Effector memory CD8-positive, alpha-beta T cell (primary cell): ENCODE measurements around the gene CCL15.

Experiments
- ATAC-seq: fragments of 150-1000 bp; cut with Tn5 transposase; replicated peaks from 2 replicates; pipeline ENCODE4 v1.10.0; 2021; ENCODE audit warnings: mild to moderate bottlenecking, moderate library complexity
- DNase-seq, 3 experiments: peaks; one replicate each; pipeline ENCODE4 v3.0.0; 2021
- H3K27ac Mint-ChIP-seq, 2 donors: one replicate each; pipeline ENCODE4 v1.8.0; 2022; ENCODE audit warnings: mild to moderate bottlenecking in 2 of 2, mixed read lengths in 2 of 2, moderate library complexity in 2 of 2
- H3K27me3 Mint-ChIP-seq, 2 donors: one replicate each; pipeline ENCODE4 v1.8.0; 2022; ENCODE audit warnings: mixed read lengths in 2 of 2
- H3K36me3 Mint-ChIP-seq: one replicate; pipeline ENCODE4 v1.8.0; 2022; ENCODE audit warnings: mild to moderate bottlenecking, moderate library complexity, mixed read lengths; ENCODE audit not compliant: insufficient read depth
- H3K4me1 Mint-ChIP-seq, 2 donors: one replicate each; pipeline ENCODE4 v1.8.0; 2022; ENCODE audit warnings: low read depth in 2 of 2, mixed read lengths in 2 of 2
- H3K4me3 Mint-ChIP-seq, 2 donors: one replicate each; pipeline ENCODE4 v1.8.0; 2022; ENCODE audit warnings: mild to moderate bottlenecking in 2 of 2, mixed read lengths in 2 of 2, moderate library complexity in 2 of 2
- H3K9me3 Mint-ChIP-seq, 2 donors: one replicate each; pipeline ENCODE4 v1.8.0; 2022; ENCODE audit warnings: mixed read lengths in 2 of 2

CCL15 gene

GRCh38 chr17:35963663-35964062, 37.7 kb downstream of the CCL15 start:
- DNase-seq (no peak), ATAC-seq (no peak)
- no peaks in the 10 kb centered on the region for H3K9me3 Mint-ChIP-seq
- H3K27ac Mint-ChIP-seq: no peak overlapping the region
- no peaks in the 10 kb centered on the region for H3K4me1 Mint-ChIP-seq
- H3K4me3 Mint-ChIP-seq: no peak overlapping the region
- no peaks in the 10 kb centered on the region for H3K27me3 Mint-ChIP-seq
- no peaks in the 10 kb centered on the region for H3K36me3 Mint-ChIP-seq

GRCh38 chr17:35953720-35954119, 47.6 kb downstream of the CCL15 start:
- DNase-seq: no peak
- Mint-ChIP-seq H3K4me1 (no peaks in the 10 kb centered on the region), H3K36me3 (no peaks in the 10 kb centered on the region), H3K27ac (no peak overlapping the region), H3K4me3 (no peak overlapping the region), H3K27me3 (no peaks in the 10 kb centered on the region), H3K9me3 (no peaks in the 10 kb centered on the region)
- no peak for ATAC-seq

- DNase-seq (no peak), ATAC-seq (no peak)
- H3K9me3 Mint-ChIP-seq: no peaks in the 10 kb centered on the region
- H3K27ac Mint-ChIP-seq: no peak overlapping the region
- no peaks in the 10 kb centered on the region for H3K27me3 Mint-ChIP-seq
- H3K4me3 Mint-ChIP-seq: no peak overlapping the region
- H3K4me1 Mint-ChIP-seq: no peaks in the 10 kb centered on the region
- H3K36me3 Mint-ChIP-seq: no peaks in the 10 kb centered on the region
Measured at GRCh38 chr17:35949401-35949800, 52.0 kb downstream of the CCL15 start.

- Mint-ChIP-seq H3K4me1 (peaks cover 0 to 2% of the 10 kb centered on the region in 2 donors), H3K9me3 (no peaks in the 10 kb centered on the region), H3K27ac (no peak overlapping the region), H3K27me3 (no peaks in the 10 kb centered on the region), H3K36me3 (no peaks in the 10 kb centered on the region), H3K4me3 (no peak overlapping the region)
- DNase-seq (no peak), ATAC-seq (no peak)
Measured at GRCh38 chr17:35948092-35948491, 53.3 kb downstream of the CCL15 start.
